HS-27A (cell line): ENCODE measurements around the gene UBALD2.
"Not testable (repeated sequence)": the region's sequence is repeated elsewhere in the genome, so short reads cannot be mapped to it uniquely, and the experiment has no call there.

Experiments
- DNase-seq: peaks from one replicate; pipeline ENCODE4 v3.0.0-alpha.2; 2012; ENCODE audit warnings: low read depth, missing footprints

The UBALD2 gene

GRCh38 chr17:76264755-76265623, at the start of gene UBALD2:
UBALD2 (plus strand) TSS chr17:76265348; CDS start chr17:76265506, 158 bp downstream.
- DNase-seq: peak; percentile 89

- no peak for DNase-seq
These were observed 48.1 kb upstream of the UBALD2 start for GRCh38 chr17:76217081-76217480.

GRCh38 chr17:76219670-76220383, 45.3 kb upstream of the UBALD2 start:
- no peak for DNase-seq

GRCh38 chr17:76223802-76224201, 41.3 kb upstream of the UBALD2 start:
- DNase-seq: no peak

GRCh38 chr17:76225373-76226086, 39.6 kb upstream of the UBALD2 start:
- DNase-seq: not testable (repeated sequence)

GRCh38 chr17:76226749-76227148, 38.4 kb upstream of the UBALD2 start:
- not testable (repeated sequence) for DNase-seq

GRCh38 chr17:76232342-76232741, 32.8 kb upstream of the UBALD2 start:
- no peak for DNase-seq

- no peak for DNase-seq
These were observed 31.4 kb upstream of the UBALD2 start for GRCh38 chr17:76233588-76234353.

- no peak for DNase-seq
These were observed 30.8 kb upstream of the UBALD2 start for GRCh38 chr17:76234354-76234679.

GRCh38 chr17:76235883-76236282, 29.3 kb upstream of the UBALD2 start:
- no peak for DNase-seq

- DNase-seq: no peak
These were observed 28.5 kb upstream of the UBALD2 start for GRCh38 chr17:76236603-76237002.

- no peak for DNase-seq
These were observed 27.3 kb upstream of the UBALD2 start for GRCh38 chr17:76237859-76238313.

GRCh38 chr17:76238847-76239537, 26.2 kb upstream of the UBALD2 start:
- DNase-seq: no peak

- DNase-seq: no peak
These were observed 25.4 kb upstream of the UBALD2 start for GRCh38 chr17:76239538-76240274.

GRCh38 chr17:76240461-76241203, 24.5 kb upstream of the UBALD2 start, which contains the start of gene RNF157:
RNF157 (minus strand) TSS chr17:76240493; CDS start chr17:76240240, 253 bp downstream.
- no peak for DNase-seq

GRCh38 chr17:76241204-76241538, 24.0 kb upstream of the UBALD2 start:
- DNase-seq: no peak

- DNase-seq: no peak
These were observed 23.4 kb upstream of the UBALD2 start for GRCh38 chr17:76241691-76242255.

GRCh38 chr17:76243826-76244679, 21.1 kb upstream of the UBALD2 start:
- no peak for DNase-seq
